Ascending aorta (tissue), 2 donors: ENCODE data around the gene CYP24A1. TPM values are rescaled to one million over a fixed set of nuclear protein-coding genes. Genes with fewer than 3 reads are reported as not detected.
"Not testable (repeated sequence)": the region's sequence is repeated elsewhere in the genome, so short reads cannot be mapped to it uniquely, and the experiment has no call there.

ENCODE experiments used
- DNase-seq, 2 donors: peaks; one replicate each; pipeline ENCODE4 v3.0.0-alpha.2; 2019; ENCODE audit warnings: low spot score in 2 of 2
- H3K27ac ChIP-seq, 2 donors: fragments of 200-600 bp; sonication (generic); one replicate each; pipeline ENCODE4 v1.5.1; 2016 to 2017; ENCODE audit warnings: mild to moderate bottlenecking in 1 of 2
- H3K27me3 ChIP-seq: fragments of 200-600 bp; sonication (generic); one replicate; pipeline ENCODE4 v1.5.1; 2017
- H3K36me3 ChIP-seq, 2 donors: fragments of 200-600 bp; sonication (generic); one replicate each; pipeline ENCODE4 v1.5.1; 2016
- H3K4me1 ChIP-seq, 2 donors: fragments of 200-600 bp; sonication (generic); one replicate each; pipeline ENCODE4 v1.5.1; 2016 to 2017; ENCODE audit warnings: mild to moderate bottlenecking in 1 of 2
- H3K4me3 ChIP-seq, 2 donors: fragments of 200-600 bp; sonication (generic); one replicate each; pipeline ENCODE4 v1.5.1; 2016 to 2017; ENCODE audit warnings: mild to moderate bottlenecking in 1 of 2
- H3K9me3 ChIP-seq, 2 donors: fragments of 200-600 bp; sonication (generic); one replicate each; pipeline ENCODE4 v1.5.1; 2016
- CTCF ChIP-seq, 3 experiments: fragments of 200-600 bp in 2 of 3; fragments of 450-650 bp in 1 of 3; sonication (generic) in 2 of 3; IDR thresholded peaks; one replicate each; pipeline ENCODE4 v1.5.1; 2016 to 2019; ENCODE audit warnings: antibody characterized with exemption in 3 of 3, mild to moderate bottlenecking in 1 of 3, moderate library complexity in 1 of 3
- intact Hi-C: fragments of 100-400 bp; cut with DNase I; formaldehyde crosslinking; loops from one replicate; pipeline ENCODE4 v1.15.1; 2023
- total RNA-seq: library from RNA; depleted of rRNA; stranded (reverse); fragments of >200 nt; gene quantifications from one replicate; pipeline ENCODE4 v1.1.0, GENCODE V29; 2016

CYP24A1 gene
- total RNA-seq, 1 donor from 2014 or later = not detected

- DNase-seq = no peak
- TF ChIP-seq CTCF (IDR thresholded peaks at IDR 0.05) = no peak
- H3K9me3 ChIP-seq = no peaks in the 10 kb centered on the region
- no peaks in the 10 kb centered on the region for H3K36me3 ChIP-seq
- intact Hi-C loops = no loop called here
- H3K4me1 ChIP-seq = no peaks in the 10 kb centered on the region
- H3K4me3 ChIP-seq = no peak overlapping the region
- no peak overlapping the region for H3K27ac ChIP-seq
- no peaks in the 10 kb centered on the region for H3K27me3 ChIP-seq
Measured at GRCh38 chr20:54129350-54129749, 44.4 kb downstream of the CYP24A1 start.

- no peak for DNase-seq
- no peaks in the 10 kb centered on the region for H3K27me3 ChIP-seq
- H3K36me3 ChIP-seq = no peaks in the 10 kb centered on the region
- H3K9me3 ChIP-seq = no peaks in the 10 kb centered on the region
- no peaks in the 10 kb centered on the region for H3K4me1 ChIP-seq
- H3K27ac ChIP-seq = no peak overlapping the region
- intact Hi-C loops = no loop called here
- TF ChIP-seq CTCF (IDR thresholded peaks at IDR 0.05) = no peak
- H3K4me3 ChIP-seq = no peak overlapping the region
Measured at GRCh38 chr20:54127855-54128574, 45.8 kb downstream of the CYP24A1 start.

- no peak for DNase-seq
- Histone ChIP-seq H3K4me3 (no peak overlapping the region), H3K27ac (no peak overlapping the region), H3K27me3 (no peaks in the 10 kb centered on the region), H3K36me3 (no peaks in the 10 kb centered on the region), H3K4me1 (no peaks in the 10 kb centered on the region), H3K9me3 (no peaks in the 10 kb centered on the region)
- TF ChIP-seq CTCF (IDR thresholded peaks at IDR 0.05) = no peak
- intact Hi-C loops = no loop called here
Measured at GRCh38 chr20:54126806-54127655, 46.8 kb downstream of the CYP24A1 start.

DNA sequence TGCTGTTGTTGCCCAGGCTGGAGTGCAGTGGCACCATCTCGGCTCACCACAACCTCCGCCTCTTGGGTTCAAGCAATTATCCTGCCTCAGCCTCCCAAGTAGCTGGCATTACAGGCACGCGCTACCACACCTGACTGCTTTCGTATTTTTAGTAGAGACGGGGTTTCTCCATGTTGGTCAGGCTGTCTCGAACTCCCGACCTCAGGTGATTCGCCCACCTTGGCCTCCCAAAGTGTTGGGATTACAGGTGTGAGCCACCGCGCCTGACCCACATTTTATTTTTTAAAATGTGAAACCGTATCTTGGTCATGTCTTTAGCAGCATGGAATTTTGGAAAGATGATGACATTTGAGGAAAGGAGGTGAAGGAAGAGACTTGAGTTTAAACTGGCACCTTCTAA is 47.5 kb downstream of the CYP24A1 start:
- DNase-seq, intact Hi-C loops, H3K27me3 ChIP-seq, H3K27ac ChIP-seq, H3K4me3 ChIP-seq, H3K36me3 ChIP-seq, H3K4me1 ChIP-seq, H3K9me3 ChIP-seq: not testable (repeated sequence)

DNA sequence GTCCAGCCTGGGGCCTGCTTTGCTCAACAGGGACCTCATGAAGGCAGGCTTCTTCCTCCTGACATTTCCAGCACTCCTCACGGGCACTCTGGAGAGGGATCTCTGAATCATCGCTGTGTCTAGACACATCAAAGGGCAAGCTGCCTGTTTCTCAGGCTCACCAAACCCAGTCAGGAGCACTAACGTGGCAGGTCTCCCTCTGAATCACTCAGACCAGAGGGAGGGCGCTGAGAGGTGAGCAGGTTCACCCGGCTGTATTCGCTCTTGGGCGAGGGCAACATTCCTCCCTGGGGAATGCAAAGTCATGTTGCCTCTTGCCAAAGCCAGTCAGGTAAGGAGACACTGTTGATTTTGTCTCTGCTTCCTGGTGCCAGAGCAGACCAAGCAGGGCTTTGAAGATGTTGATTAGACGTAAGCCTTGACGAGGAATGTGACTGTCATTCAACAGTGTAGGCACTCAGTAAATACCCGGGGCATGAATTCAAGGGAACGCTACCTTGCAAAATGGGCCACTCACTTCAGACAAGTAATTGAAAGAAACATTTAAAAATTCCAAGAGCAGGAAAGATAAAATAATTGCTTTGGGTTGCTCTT is 50.1 kb downstream of the CYP24A1 start:
- H3K27me3 ChIP-seq = no peaks in the 10 kb centered on the region
- H3K4me1 ChIP-seq = no peaks in the 10 kb centered on the region
- TF ChIP-seq CTCF (IDR thresholded peaks at IDR 0.05) = no peak
- no peak overlapping the region for H3K4me3 ChIP-seq
- DNase-seq = no peak
- no peaks in the 10 kb centered on the region for H3K9me3 ChIP-seq
- no peak overlapping the region for H3K27ac ChIP-seq
- H3K36me3 ChIP-seq = no peaks in the 10 kb centered on the region
- intact Hi-C loops = no loop called here
